Body of pancreas (tissue), 4 donors: ENCODE measurements around the gene ABHD3.
"Not testable (repeated sequence)": the region's sequence is repeated elsewhere in the genome, so short reads cannot be mapped to it uniquely, and the experiment has no call there.

ENCODE experiments used
- CTCF ChIP-seq, 7 experiments: fragments of 450-650 bp in 4 of 7; fragments of 200-600 bp in 3 of 7; sonication (generic) in 3 of 7; IDR thresholded peaks; one replicate each; pipeline ENCODE4 v1.5.1; 2016 to 2019; ENCODE audit warnings: antibody characterized with exemption in 7 of 7
- POLR2A ChIP-seq, 3 donors: fragments of 450-650 bp; IDR thresholded peaks; one replicate each; pipeline ENCODE4 v1.6.1; 2016; ENCODE audit warnings: antibody characterized with exemption in 3 of 3, mild to moderate bottlenecking in 2 of 3

GRCh38 chr18:21675354-21675753 is 29.2 kb downstream of the ABHD3 start:
- not testable (repeated sequence) for TF ChIP-seq CTCF, POLR2A (IDR thresholded peaks at IDR 0.05)
